Testis (tissue), 3 donors: Measurements from ENCODE around the gene HTR7. TPM values are rescaled to one million over a fixed set of nuclear protein-coding genes. Genes with fewer than 3 reads are reported as not detected.

Experiments used
- DNase-seq: peaks from one replicate; pipeline ENCODE4 v3.0.0-alpha.2; 2019
- H3K27ac ChIP-seq, 2 donors: fragments of 200-600 bp; sonication (generic); one replicate each; pipeline ENCODE4 v1.5.1; 2019
- H3K27me3 ChIP-seq: fragments of 200-600 bp; sonication (generic); one replicate; pipeline ENCODE4 v1.5.1; 2019
- H3K36me3 ChIP-seq: fragments of 200-600 bp; sonication (generic); one replicate; pipeline ENCODE4 v1.5.1; 2017; ENCODE audit warnings: low read depth; ENCODE audit errors: missing control alignments
- H3K4me1 ChIP-seq: fragments of 200-600 bp; sonication (generic); one replicate; pipeline ENCODE4 v1.5.1; 2019
- H3K4me3 ChIP-seq, 2 donors: fragments of 200-600 bp; sonication (generic); one replicate each; pipeline ENCODE4 v1.5.1; 2017 to 2019
- H3K9me3 ChIP-seq: fragments of 200-600 bp; sonication (generic); one replicate; pipeline ENCODE4 v1.5.1; 2017
- CTCF ChIP-seq, 3 experiments: fragments of 450-650 bp in 2 of 3; fragments of 200-600 bp in 1 of 3; sonication (generic) in 1 of 3; IDR thresholded peaks; one replicate each; pipeline ENCODE4 v1.5.1; 2016 to 2019; ENCODE audit warnings: antibody characterized with exemption in 3 of 3, mild to moderate bottlenecking in 2 of 3, moderate library complexity in 1 of 3
- POLR2A ChIP-seq: fragments of 450-650 bp; IDR thresholded peaks from one replicate; pipeline ENCODE4 v1.6.1; 2017; ENCODE audit warnings: antibody characterized with exemption, mild to moderate bottlenecking, moderate library complexity
- WGBS, 2 donors: methylation state at CpG; one replicate each; pipeline ENCODE4 v1.1.5; 2018; 5-methylcytosine and 5-hydroxymethylcytosine counted together
- intact Hi-C: fragments of 100-400 bp; cut with DNase I; formaldehyde crosslinking; loops from one replicate; pipeline ENCODE4 v1.15.1; 2023; ENCODE audit warnings: low total_unique reads
- polyA plus RNA-seq: library from polyadenylated mRNA; stranded (reverse); fragments of 350-450 nt; fragmentation: Illumina TruSeq; extraction: RNeasy Lipid Tissue Mini Kit (QIAGEN cat#74804); gene quantifications from one replicate; pipeline ENCODE4 v1.2.3, GENCODE V29; 2014; ENCODE audit warnings: low read depth, low replicate concordance; ENCODE audit not compliant: insufficient read depth
- total RNA-seq, 2 donors: library from RNA; depleted of rRNA; stranded (reverse); fragments of >200 nt; gene quantifications; one replicate each; pipeline ENCODE4 v1.2.3, GENCODE V29; 2016

Gene HTR7
- total and polyA plus RNA-seq, 3 donors from 2014 or later, result 8.3 to 26.2 (median 9.4) TPM

- Histone ChIP-seq H3K4me1 (no peaks in the 10 kb centered on the region), H3K9me3 (no peaks in the 10 kb centered on the region), H3K36me3 (no peaks in the 10 kb centered on the region), H3K4me3 (no peak overlapping the region), H3K27me3 (no peaks in the 10 kb centered on the region), H3K27ac (no peak overlapping the region)
- no peak for DNase-seq
- TF ChIP-seq POLR2A (no peak), CTCF (IDR thresholded peaks at IDR 0.05) (no peak)
- 50 to 59% methylated on average over 1 of the region's 1 CpG for WGBS, 2 donors
- intact Hi-C loops, result no loop called here
These were observed 80.2 kb downstream of the HTR7 start for GRCh38 chr10:90777621-90778020.

DNA sequence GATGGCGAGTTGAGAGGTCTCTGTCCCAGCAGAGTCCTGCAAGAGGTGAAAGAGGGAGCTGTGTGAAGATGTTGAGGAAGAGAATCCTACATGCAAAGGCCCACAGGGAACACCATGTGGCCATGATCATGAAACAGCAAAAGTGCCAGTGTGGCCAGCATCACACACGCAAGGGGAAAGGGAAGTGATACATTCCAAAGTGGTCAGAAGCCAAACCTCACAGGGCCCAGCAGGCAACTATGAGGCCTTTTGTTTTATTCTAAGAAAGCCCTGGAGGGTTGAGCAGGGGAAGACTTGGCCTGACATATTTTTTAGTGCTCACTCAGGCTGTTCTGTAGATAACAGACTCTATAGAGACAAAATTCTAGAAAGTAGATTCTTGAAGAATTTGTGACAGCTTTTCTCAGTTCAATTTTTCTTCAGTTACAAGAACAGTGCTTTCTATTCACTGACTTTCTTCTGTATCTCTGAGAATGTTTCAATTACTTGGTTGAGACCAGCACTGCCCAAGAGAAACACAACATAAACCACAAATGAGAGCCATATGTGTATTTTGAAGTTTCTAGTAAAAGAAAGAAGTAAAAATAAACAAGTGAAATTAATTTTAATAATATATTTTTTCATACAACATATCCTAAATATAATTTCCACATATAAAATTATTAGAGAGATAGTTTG is 82.3 kb downstream of the HTR7 start:
- Histone ChIP-seq H3K4me3 (no peak overlapping the region), H3K4me1 (no peaks in the 10 kb centered on the region), H3K27ac (no peak overlapping the region), H3K36me3 (no peaks in the 10 kb centered on the region), H3K9me3 (no peaks in the 10 kb centered on the region), H3K27me3 (no peaks in the 10 kb centered on the region)
- WGBS, 2 donors, result 64 to 70% methylated on average over 2 of the region's 2 CpGs
- TF ChIP-seq CTCF (IDR thresholded peaks at IDR 0.05), result no peak
- TF ChIP-seq POLR2A, result no peak
- intact Hi-C loops, result no loop called here
- DNase-seq, result peak; percentile 25

DNA sequence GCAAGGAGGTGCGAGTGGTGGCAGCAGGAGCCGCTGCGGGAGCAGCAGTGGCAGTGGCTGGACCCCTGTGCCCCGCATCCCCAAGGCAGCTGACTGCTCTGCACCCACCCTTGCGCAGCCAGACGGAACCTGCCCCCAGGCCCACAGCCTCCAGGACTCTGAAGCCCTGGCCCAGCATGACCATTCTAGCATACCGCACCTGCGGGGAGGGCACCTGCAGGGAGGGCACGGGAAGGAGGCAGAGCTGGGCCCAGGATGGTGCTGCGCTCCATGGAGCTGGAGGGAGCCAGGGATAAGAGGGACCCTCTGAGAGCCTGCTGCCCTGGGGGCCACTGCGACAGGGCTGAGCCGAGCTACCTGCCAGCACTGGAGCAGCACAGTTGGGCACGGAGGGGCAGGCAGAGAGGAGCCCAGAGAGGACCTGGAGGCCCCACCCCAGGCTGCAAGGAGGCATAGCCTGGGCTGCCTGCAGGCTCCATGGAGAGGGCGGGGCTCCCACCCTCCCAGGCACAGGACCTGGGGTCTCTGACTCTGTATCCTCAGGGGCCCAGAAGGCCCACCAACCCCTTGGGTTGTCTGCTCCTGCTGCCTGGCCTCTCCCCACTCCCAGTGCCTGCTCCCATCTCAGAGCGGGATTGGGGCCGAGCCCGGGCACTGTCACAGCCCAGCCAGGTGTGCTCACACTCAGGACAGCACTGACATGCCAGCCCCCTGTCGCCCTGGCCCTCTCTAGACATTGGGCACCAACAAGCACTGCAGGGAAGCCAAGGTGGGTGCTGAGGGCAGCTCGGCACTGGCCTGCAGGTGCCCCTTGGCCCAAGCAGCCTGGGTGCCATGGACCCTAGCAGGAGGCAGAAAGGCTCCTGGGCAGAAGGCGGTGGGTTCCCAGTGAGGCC is 87.6 kb downstream of the HTR7 start:
- Histone ChIP-seq H3K27ac (no peak overlapping the region), H3K4me1 (no peaks in the 10 kb centered on the region), H3K4me3 (no peak overlapping the region), H3K9me3 (no peaks in the 10 kb centered on the region), H3K36me3 (no peaks in the 10 kb centered on the region), H3K27me3 (no peaks in the 10 kb centered on the region)
- intact Hi-C loops, result no loop called here
- no peak for DNase-seq
- TF ChIP-seq POLR2A, result no peak
- TF ChIP-seq CTCF (IDR thresholded peaks at IDR 0.05), result no peak
- WGBS, 2 donors, result 90 to 93% methylated on average over 13 to 18 of the region's 20 CpGs

GRCh38 chr10:90751107-90751997 is 106.5 kb downstream of the HTR7 start:
- H3K27ac ChIP-seq, result no peak overlapping the region
- H3K9me3 ChIP-seq, result no peaks in the 10 kb centered on the region
- peak; percentile 52 for DNase-seq
- H3K36me3 ChIP-seq, result no peaks in the 10 kb centered on the region
- H3K4me1 ChIP-seq, result no peaks in the 10 kb centered on the region
- TF ChIP-seq CTCF (IDR thresholded peaks at IDR 0.05), result peak in 2 of 3 experiments; percentile 53 to 56
- TF ChIP-seq POLR2A, result no peak
- 33 to 44% methylated on average over 4 of the region's 4 CpGs for WGBS, 2 donors
- no peak overlapping the region for H3K4me3 ChIP-seq
- H3K27me3 ChIP-seq, result no peaks in the 10 kb centered on the region
- intact Hi-C loops, result no loop called here
